Heart right ventricle (tissue), 16 donors: ENCODE data around the gene MEG3. TPM values are rescaled to one million over a fixed set of nuclear protein-coding genes. Genes with fewer than 3 reads are reported as not detected.

Experiments used
- ATAC-seq, 8 donors: fragments of 200-7000 bp; cut with Tn5 transposase; one replicate each; pipeline ENCODE4 v1.9.1; 2020; ENCODE audit warnings: mild to moderate bottlenecking in 8 of 8, moderate library complexity in 8 of 8, moderate number of reproducible peaks in 1 of 8
- DNase-seq, 2 donors: peaks; one replicate each; pipeline ENCODE4 v3.0.0-alpha.2; 2020
- H3K27ac ChIP-seq, 10 donors: fragments of 200-600 bp; sonication (generic) in 2 of 10; one replicate each; pipeline versions ENCODE4 v1.5.0 to v1.8.0; 2020 to 2022; ENCODE audit warnings: mild to moderate bottlenecking in 3 of 10
- H3K27me3 ChIP-seq, 7 donors: fragments of 200-600 bp; one replicate each; pipeline ENCODE4 v1.8.0; 2021 to 2022; ENCODE audit warnings: mild to moderate bottlenecking in 2 of 7
- H3K36me3 ChIP-seq, 9 donors: fragments of 200-600 bp; sonication (generic) in 1 of 9; one replicate each; pipeline versions ENCODE4 v1.5.0 to v1.8.0; 2020 to 2022; ENCODE audit warnings: mild to moderate bottlenecking in 2 of 9
- H3K4me1 ChIP-seq, 9 donors: fragments of 200-600 bp; sonication (generic) in 1 of 9; one replicate each; pipeline versions ENCODE4 v1.5.0 to v1.8.0; 2020 to 2022; ENCODE audit warnings: mild to moderate bottlenecking in 4 of 9
- H3K4me3 ChIP-seq, 10 donors: fragments of 200-600 bp; sonication (generic) in 2 of 10; one replicate each; pipeline versions ENCODE4 v1.5.0 to v1.8.0; 2020 to 2022; ENCODE audit warnings: mild to moderate bottlenecking in 7 of 10, moderate library complexity in 2 of 10
- H3K9me3 ChIP-seq, 11 donors: fragments of 200-600 bp in 10 of 11; sonication (generic) in 2 of 11; one replicate each; pipeline versions ENCODE4 v1.5.0 to v1.8.0; 2013 to 2022; ENCODE audit warnings: mild to moderate bottlenecking in 2 of 11, control low read depth in 1 of 11, moderate library complexity in 1 of 11
- CTCF ChIP-seq, 9 donors: fragments of 200-600 bp; sonication (generic) in 2 of 9; IDR thresholded peaks; one replicate each; pipeline versions ENCODE4 v1.5.0 to v1.8.0; 2021 to 2022; ENCODE audit warnings: antibody characterized with exemption in 9 of 9, mild to moderate bottlenecking in 5 of 9, moderate library complexity in 1 of 9
- WGBS, 2 donors: extraction: QIAGEN DNeasy Blood & Tissue Kit; methylation state at CpG; one replicate each; pipeline ENCODE4 v1.1.7; 2013; ENCODE audit warnings: inconsistent platforms in 1 of 2; 5-methylcytosine and 5-hydroxymethylcytosine counted together
- intact Hi-C, 10 donors: fragments of 100-400 bp; cut with DNase I; formaldehyde crosslinking; loops; one replicate each; pipeline versions ENCODE4 v1.11.1 to v1.14.2; 2022
- polyA plus RNA-seq, 2 donors: library from polyadenylated mRNA; stranded (reverse); fragments of 200-250 nt; gene quantifications; one replicate each; pipeline ENCODE4 v1.2.3, GENCODE V29; 2013
- total RNA-seq, 10 donors: library from RNA; stranded (reverse); fragmentation: NEBNext Ultra II Directional in 3 of 10; extraction: Animal tissue kit (Norgen Biotek cat#: 25700) in 3 of 10; gene quantifications; one replicate each; pipeline versions ENCODE4 v1.2.1 to v1.2.4, GENCODE V29; 2021 to 2023
- donor health status: Arrhythmogenic right ventricular cardiomyopathy.
- donor health status: ischemic (EF 13 %, LVEDD 7.1; RV severe dilation, severe dysfunction).
- donor health status: healthy with polysubstance abuse.
- donor health status: DM: no; HTN: yes; CAD: no.
- donor health status: DM: no; HTN: no; CAD: no.
- donor health status: ischemic (EF 25% LVEDD 6.9; RV normal size, moderate dysfunction).
- donor health status: ischemic (EF 25% LVEDD 5.7; RV mildly dilated, moderate dysfunction).
- donor health status: healthy.
- donor health status: DM: yes; HTN: yes; CAD: no.
- donor health status: Ischemic cardiomyopathy.
- donor health status: ischemic (EF 35%, LVEDD 5.7; RV mildly dilated, moderate dysfunction).
- donor health status: nonischemic (EF 11% LVEDD 7.7; RV severe dilation, severe dysfunction).
- donor health status: DM: yes; HTN: yes; CAD: no.
- donor health status: PGD.
- donor health status: ischemic (EF 29% LVEDD 5.4; RV normal size, mild dysfunction).
- donor health status: nonischemic (EF 23%, LVEDD 6.1; RV moderate dilation, normal function).

The MEG3 gene
- total and polyA plus RNA-seq, 12 donors, result 7.7 to 122 (median 12.4) TPM

GRCh38 chr14:100874411-100875091 is 48.6 kb downstream of the MEG3 start:
- WGBS, 2 donors, result 82 to 85% methylated on average over 21 of the region's 21 CpGs
- intact Hi-C loops, result no loop called here
- Histone ChIP-seq H3K4me1 (no peaks in the 10 kb centered on the region), H3K27ac (no peak overlapping the region), H3K4me3 (no peak overlapping the region), H3K36me3 (no peaks in the 10 kb centered on the region), H3K27me3 (peaks cover 0 to 38% (median 12%) of the 10 kb centered on the region in 7 donors), H3K9me3 (no peaks in the 10 kb centered on the region)
- DNase-seq, result no peak
- no peak for TF ChIP-seq CTCF (IDR thresholded peaks at IDR 0.05)
- no peak for ATAC-seq

DNA sequence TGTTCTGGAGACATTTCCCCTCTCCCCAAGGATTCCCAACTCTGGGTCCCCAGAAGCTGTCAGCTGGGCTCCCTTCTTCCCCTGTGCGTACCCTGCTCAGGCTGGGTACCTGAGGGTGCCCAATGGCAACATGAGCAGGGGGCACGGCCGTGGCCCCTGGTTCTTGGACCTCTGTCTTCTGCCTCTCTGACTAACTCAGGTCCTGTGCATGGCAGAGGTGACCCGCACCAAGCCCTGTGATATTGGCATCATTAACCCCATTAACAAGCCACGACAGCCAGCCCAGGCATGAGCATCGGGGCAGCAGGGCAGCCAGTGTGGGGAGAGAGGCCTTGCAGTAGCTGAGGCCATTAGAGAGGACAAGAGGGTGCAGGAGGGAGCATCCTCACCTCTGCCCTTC is 49.2 kb downstream of the MEG3 start:
- intact Hi-C loops, result no loop called here
- ATAC-seq, result no peak
- no peak for TF ChIP-seq CTCF (IDR thresholded peaks at IDR 0.05)
- no peak overlapping the region for H3K27ac ChIP-seq
- H3K36me3 ChIP-seq, result no peaks in the 10 kb centered on the region
- H3K4me3 ChIP-seq, result no peak overlapping the region
- WGBS, 2 donors, result 88 to 92% methylated on average over 6 of the region's 6 CpGs
- H3K9me3 ChIP-seq, result no peaks in the 10 kb centered on the region
- H3K27me3 ChIP-seq, result peaks cover 0 to 38% (median 12%) of the 10 kb centered on the region in 7 donors
- H3K4me1 ChIP-seq, result no peaks in the 10 kb centered on the region
- no peak for DNase-seq

DNA sequence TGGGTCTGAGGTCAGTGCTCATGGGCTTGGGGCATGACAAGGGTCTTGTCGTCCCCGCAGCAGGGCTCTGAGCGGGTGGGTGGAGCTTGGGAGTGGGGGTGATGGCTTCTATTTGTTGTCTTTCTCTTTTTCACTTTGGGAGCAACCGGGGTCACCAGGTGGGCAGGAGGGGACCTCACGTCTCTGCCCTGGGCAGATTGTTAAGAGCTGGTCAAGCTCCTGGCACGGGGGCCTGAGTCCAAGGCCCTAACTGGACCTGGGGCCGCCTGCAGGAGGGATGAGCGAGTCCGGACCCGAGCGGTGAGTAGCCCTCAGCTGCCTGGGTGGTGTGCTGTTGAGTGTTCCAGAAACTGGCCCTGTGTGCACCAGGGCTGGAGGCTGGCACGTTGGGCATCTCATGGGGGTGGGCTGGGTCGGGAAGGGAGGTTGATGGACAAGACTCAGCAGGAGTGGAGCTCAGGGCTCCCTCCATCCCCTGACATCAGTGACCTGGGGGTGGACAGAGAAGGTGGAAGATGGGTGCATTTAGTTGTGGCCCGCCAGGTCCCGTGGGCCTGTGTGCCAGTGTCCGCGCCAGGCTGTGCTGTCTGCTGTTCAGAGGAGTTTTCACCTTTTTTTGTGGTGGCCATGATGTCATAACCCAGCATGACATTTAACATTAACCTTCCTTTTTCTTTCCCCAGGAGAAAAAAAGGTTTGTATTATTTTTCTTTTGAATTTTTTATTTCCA is 50.1 kb downstream of the MEG3 start:
- no peaks in the 10 kb centered on the region for H3K9me3 ChIP-seq
- H3K4me1 ChIP-seq, result no peaks in the 10 kb centered on the region
- intact Hi-C loops, result no loop called here
- no peak overlapping the region for H3K27ac ChIP-seq
- TF ChIP-seq CTCF (IDR thresholded peaks at IDR 0.05), result no peak
- DNase-seq, result no peak
- H3K27me3 ChIP-seq, result peaks cover 0 to 38% (median 12%) of the 10 kb centered on the region in 7 donors
- H3K36me3 ChIP-seq, result no peaks in the 10 kb centered on the region
- ATAC-seq, result no peak
- 83 to 84% methylated on average over 17 of the region's 17 CpGs for WGBS, 2 donors
- no peak overlapping the region for H3K4me3 ChIP-seq

GRCh38 chr14:100878271-100879146 is 52.6 kb downstream of the MEG3 start:
- H3K4me3 ChIP-seq, result no peak overlapping the region
- peaks cover 0 to 38% (median 12%) of the 10 kb centered on the region in 7 donors for H3K27me3 ChIP-seq
- ATAC-seq, result no peak
- H3K36me3 ChIP-seq, result no peaks in the 10 kb centered on the region
- peaks cover 0 to 8% (median 0%) of the 10 kb centered on the region in 11 donors for H3K9me3 ChIP-seq
- DNase-seq, result peak in 1 of 2 donors; percentile 4
- H3K4me1 ChIP-seq, result no peaks in the 10 kb centered on the region
- no peak for TF ChIP-seq CTCF (IDR thresholded peaks at IDR 0.05)
- WGBS, 2 donors, result 84 to 85% methylated on average over 11 of the region's 11 CpGs
- H3K27ac ChIP-seq, result no peak overlapping the region
- intact Hi-C loops, result no loop called here
